SK-MEL-5 (cell line): ENCODE data around the gene KLHDC7A. TPM values are rescaled to one million over a fixed set of nuclear protein-coding genes. Genes with fewer than 3 reads are reported as not detected.

Experiments used
- DNase-seq: peaks from one replicate; pipeline ENCODE4 v3.0.0-alpha.2; 2016; ENCODE audit warnings: low read depth, low spot score
- in situ Hi-C: cut with HindIII; loops from 2 replicates; pipeline ENCODE4 v1.10.0; 2016; ENCODE audit warnings: low sequenced_read_pairs, high pct_unique_total_duplicates, low pct_unique_long_range_greater_than_20kb
- total RNA-seq: library from RNA; depleted of rRNA; stranded (reverse); fragments of >200 nt; shearing (Covaris generic); gene quantifications from 2 replicates; pipeline ENCODE4 v1.2.3, GENCODE V29; 2014

KLHDC7A gene
- total RNA-seq, 1 experiment from 2014 or later, result not detected

GRCh38 chr1:18466676-18467075, 14.1 kb upstream of the KLHDC7A start:
- in situ Hi-C loops, result no loop called here
- DNase-seq, result no peak

GRCh38 chr1:18468570-18468969, 12.2 kb upstream of the KLHDC7A start:
- in situ Hi-C loops, result no loop called here
- no peak for DNase-seq

GRCh38 chr1:18469514-18469913, 11.2 kb upstream of the KLHDC7A start:
- no peak for DNase-seq
- in situ Hi-C loops, result no loop called here

GRCh38 chr1:18470671-18471355, 9.9 kb upstream of the KLHDC7A start:
- in situ Hi-C loops, result no loop called here
- no peak for DNase-seq

- in situ Hi-C loops, result no loop called here
- DNase-seq, result no peak
Observed at GRCh38 chr1:18473195-18473815, 7.4 kb upstream of the KLHDC7A start.

- in situ Hi-C loops, result no loop called here
- no peak for DNase-seq
Observed at GRCh38 chr1:18474559-18475175, 6.1 kb upstream of the KLHDC7A start.

GRCh38 chr1:18475234-18475905, 5.4 kb upstream of the KLHDC7A start:
- no peak for DNase-seq
- in situ Hi-C loops, result no loop called here

GRCh38 chr1:18479454-18479853, 1.3 kb upstream of the KLHDC7A start:
- in situ Hi-C loops, result no loop called here
- no peak for DNase-seq

- no peak for DNase-seq
- in situ Hi-C loops, result no loop called here
Observed at GRCh38 chr1:18481190-18481920, 625 bp downstream of the KLHDC7A start.

- in situ Hi-C loops, result no loop called here
Observed at GRCh38 chr1:18481921-18482701, 1.4 kb downstream of the KLHDC7A start.

GRCh38 chr1:18482721-18483425, 2.1 kb downstream of the KLHDC7A start:
- DNase-seq, result no peak
- in situ Hi-C loops, result no loop called here

More at GRCh38 chr1:18481921-18482701, 1.4 kb downstream of the KLHDC7A start:
- DNase-seq, result no peak

GRCh38 chr1:18484276-18484675, 3.5 kb downstream of the KLHDC7A start:
- no peak for DNase-seq
- in situ Hi-C loops, result no loop called here

- in situ Hi-C loops, result no loop called here
- DNase-seq, result no peak
Observed at GRCh38 chr1:18484721-18485120, 4.0 kb downstream of the KLHDC7A start.

- DNase-seq, result no peak
- in situ Hi-C loops, result no loop called here
Observed at GRCh38 chr1:18485227-18485626, 4.5 kb downstream of the KLHDC7A start.

- peak; percentile 31 for DNase-seq
- in situ Hi-C loops, result no loop called here
Observed at GRCh38 chr1:18486195-18486594, 5.5 kb downstream of the KLHDC7A start.

- in situ Hi-C loops, result no loop called here
- DNase-seq, result no peak
Observed at GRCh38 chr1:18489417-18490143, 8.8 kb downstream of the KLHDC7A start.
